Measurements from ENCODE around the gene ITPKB.
"Not testable (repeated sequence)": the region's sequence is repeated elsewhere in the genome, so short reads cannot be mapped to it uniquely, and the experiment has no call there.

ITPKB gene

DNA sequence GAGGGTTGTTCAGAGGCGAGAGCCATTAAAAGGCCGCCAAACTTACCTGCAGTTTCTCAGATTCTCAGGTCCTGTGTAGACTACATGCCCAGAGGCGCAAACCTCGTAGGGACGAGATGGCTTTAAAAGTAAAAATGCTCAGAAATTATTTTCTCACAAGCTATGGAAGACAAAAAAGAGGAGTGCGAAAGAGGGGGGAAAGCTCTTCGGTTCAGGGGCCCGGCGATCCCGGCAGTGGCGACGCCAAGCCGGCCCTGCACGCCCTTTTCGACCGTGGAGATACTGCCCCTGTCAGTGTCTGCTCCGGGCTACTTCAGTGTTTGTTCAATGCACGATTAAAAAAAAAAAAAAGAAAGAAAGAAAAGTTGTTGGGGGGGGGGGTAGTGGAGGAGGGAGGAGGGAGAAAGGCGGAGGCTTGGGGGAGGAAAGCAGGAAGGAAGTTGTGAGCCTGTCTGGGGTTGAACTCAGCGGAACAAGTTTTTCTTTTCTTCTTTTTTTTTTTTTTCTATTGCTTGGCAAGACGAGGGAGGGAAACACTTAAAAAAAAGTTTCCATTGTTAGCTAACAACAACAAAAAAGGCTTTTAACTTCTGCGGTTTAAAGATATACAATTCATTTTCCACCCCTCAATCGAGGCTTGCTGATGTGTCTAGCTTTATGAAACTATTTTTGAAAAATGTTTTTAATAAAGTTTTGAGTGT, at the start of gene ITPKB:
Gene ITPKB (minus strand): TSS at position 288 of the 701 bp plus-strand sequence. CDS start 1,824 bp downstream, outside the sequence.
- DNase-seq, result peak; percentile 93
- in situ Hi-C loops (cut with MboI; ENCODE audit: low pct_unique_long_range_greater_than_20kb, low sequenced_read_pairs), result no loop called here

GRCh38 chr1:226787638-226788037, 48.6 kb upstream of the ITPKB start:
- in situ Hi-C loops (cut with MboI; ENCODE audit: low pct_unique_long_range_greater_than_20kb, low sequenced_read_pairs), result no loop called here
- DNase-seq, result no peak

GRCh38 chr1:226787071-226787470, 48.0 kb upstream of the ITPKB start:
- no peak for DNase-seq
- in situ Hi-C loops (cut with MboI; ENCODE audit: low pct_unique_long_range_greater_than_20kb, low sequenced_read_pairs), result no loop called here

- no peak for DNase-seq
- in situ Hi-C loops (cut with MboI; ENCODE audit: low pct_unique_long_range_greater_than_20kb, low sequenced_read_pairs), result no loop called here
Observed at GRCh38 chr1:226786550-226786949, 47.5 kb upstream of the ITPKB start.

DNA sequence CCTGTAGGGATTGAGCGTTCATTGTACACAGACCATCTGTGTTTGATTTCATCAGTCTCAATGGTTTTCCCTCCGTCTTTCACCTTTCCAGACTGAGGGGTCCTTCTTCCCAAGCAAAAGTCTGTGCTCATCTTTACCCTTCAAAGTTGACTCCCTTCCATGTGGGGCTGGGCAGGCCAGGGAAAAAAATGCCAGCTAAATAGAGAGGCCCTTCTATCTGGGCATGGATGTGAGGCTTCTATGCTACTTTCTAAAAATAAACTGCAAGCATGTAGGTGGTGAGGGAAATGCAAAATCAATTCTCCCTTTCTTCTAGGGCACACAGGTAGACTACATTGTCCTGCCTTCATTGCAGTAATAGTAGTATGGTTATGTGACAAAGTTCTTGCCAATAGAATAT, 46.7 kb upstream of the ITPKB start:
- in situ Hi-C loops (cut with MboI; ENCODE audit: low pct_unique_long_range_greater_than_20kb, low sequenced_read_pairs), result no loop called here

GRCh38 chr1:226784081-226785049, 45.3 kb upstream of the ITPKB start:
- no peak for DNase-seq
- in situ Hi-C loops (cut with MboI; ENCODE audit: low pct_unique_long_range_greater_than_20kb, low sequenced_read_pairs), result no loop called here

More for the DNA sequence above, 46.7 kb upstream of the ITPKB start:
- DNase-seq, result no peak

- in situ Hi-C loops (cut with MboI; ENCODE audit: low pct_unique_long_range_greater_than_20kb, low sequenced_read_pairs), result no loop called here
- no peak for DNase-seq
Observed at GRCh38 chr1:226782845-226783601, 43.9 kb upstream of the ITPKB start.

GRCh38 chr1:226781937-226782609, 43.0 kb upstream of the ITPKB start:
- no peak for DNase-seq
- in situ Hi-C loops (cut with MboI; ENCODE audit: low pct_unique_long_range_greater_than_20kb, low sequenced_read_pairs), result no loop called here

GRCh38 chr1:226779561-226779960, 40.5 kb upstream of the ITPKB start:
- no peak for DNase-seq

GRCh38 chr1:226778657-226779058, 39.6 kb upstream of the ITPKB start:
- no peak for DNase-seq
- in situ Hi-C loops (cut with MboI; ENCODE audit: low pct_unique_long_range_greater_than_20kb, low sequenced_read_pairs), result no loop called here

More at GRCh38 chr1:226779561-226779960, 40.5 kb upstream of the ITPKB start:
- in situ Hi-C loops (cut with MboI; ENCODE audit: low pct_unique_long_range_greater_than_20kb, low sequenced_read_pairs), result no loop called here

DNA sequence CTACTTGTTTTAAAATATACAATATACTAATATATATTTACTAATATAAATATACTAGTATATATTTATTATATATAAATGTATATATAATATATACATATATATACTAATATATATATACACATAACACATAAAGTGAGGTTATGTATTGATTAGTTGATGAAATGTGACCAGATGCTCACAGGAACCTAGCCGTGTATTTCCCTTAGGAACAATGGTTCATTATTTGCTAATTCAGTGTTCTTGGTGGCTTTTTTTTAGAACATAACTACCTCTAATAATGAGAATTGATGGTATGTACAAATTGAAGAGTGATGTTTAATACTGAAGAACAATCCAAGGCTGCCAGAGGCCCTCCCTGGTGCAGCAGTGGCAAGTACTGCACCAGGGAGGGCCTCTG, 37.9 kb upstream of the ITPKB start:
- in situ Hi-C loops (cut with MboI; ENCODE audit: low pct_unique_long_range_greater_than_20kb, low sequenced_read_pairs), result no loop called here
- no peak for DNase-seq

DNA sequence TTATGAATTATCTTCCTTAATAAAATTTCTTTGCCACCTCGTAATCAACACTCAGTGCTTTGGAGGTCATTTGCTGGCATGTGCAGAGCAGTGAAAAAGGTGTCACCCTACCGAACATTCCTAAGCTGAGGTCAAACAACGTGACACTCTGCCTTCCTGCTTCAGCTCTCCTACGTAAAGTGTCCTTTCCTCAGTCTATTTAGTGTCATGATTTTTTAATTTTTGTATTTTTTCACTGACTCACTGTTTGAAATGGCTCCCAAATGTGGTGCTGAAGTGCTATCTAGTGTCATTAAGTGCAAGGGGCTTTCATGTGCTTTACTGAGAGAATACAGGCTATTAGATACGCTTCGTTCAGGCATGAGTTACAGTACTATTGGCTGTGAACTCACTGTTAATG, 37.0 kb upstream of the ITPKB start:
- in situ Hi-C loops (cut with MboI; ENCODE audit: low pct_unique_long_range_greater_than_20kb, low sequenced_read_pairs), result no loop called here
- DNase-seq, result no peak

DNA sequence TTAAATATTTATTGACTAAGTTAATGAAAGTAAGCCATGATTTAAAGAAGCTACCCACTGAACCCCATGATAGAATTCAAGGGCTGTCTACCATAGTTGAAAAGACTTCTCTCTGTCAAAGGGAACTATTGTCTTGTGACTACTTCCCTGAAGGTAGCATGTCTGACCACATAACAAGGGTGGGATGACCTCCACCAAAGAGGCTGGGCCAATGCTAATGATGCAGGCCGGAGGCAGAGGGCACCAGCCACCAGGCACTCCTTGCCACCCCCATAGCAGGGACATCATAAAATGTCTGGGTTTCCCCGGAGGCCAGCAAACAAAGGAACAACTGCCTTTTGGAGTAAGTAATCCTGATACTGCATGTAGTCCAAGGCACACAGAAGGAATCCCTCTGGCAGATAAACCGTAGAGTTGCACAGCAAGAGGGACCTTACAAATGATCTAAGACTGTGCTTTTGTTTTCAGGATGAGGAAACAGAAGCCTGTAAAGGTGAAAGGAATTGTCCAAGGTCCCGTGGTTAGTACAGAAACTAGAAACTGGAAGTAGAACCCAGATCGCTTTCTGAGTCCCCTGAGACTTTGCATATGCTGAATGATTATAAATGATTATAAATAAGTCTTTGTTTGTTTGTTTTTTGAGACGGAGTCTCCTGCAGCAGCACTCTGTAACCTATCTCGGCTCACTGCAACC, 33.5 kb upstream of the ITPKB start:
- in situ Hi-C loops (cut with MboI; ENCODE audit: low pct_unique_long_range_greater_than_20kb, low sequenced_read_pairs), result no loop called here
- DNase-seq, result no peak

GRCh38 chr1:226767170-226767569, 28.1 kb upstream of the ITPKB start:
- in situ Hi-C loops (cut with MboI; ENCODE audit: low pct_unique_long_range_greater_than_20kb, low sequenced_read_pairs), result not testable (repeated sequence)

DNA sequence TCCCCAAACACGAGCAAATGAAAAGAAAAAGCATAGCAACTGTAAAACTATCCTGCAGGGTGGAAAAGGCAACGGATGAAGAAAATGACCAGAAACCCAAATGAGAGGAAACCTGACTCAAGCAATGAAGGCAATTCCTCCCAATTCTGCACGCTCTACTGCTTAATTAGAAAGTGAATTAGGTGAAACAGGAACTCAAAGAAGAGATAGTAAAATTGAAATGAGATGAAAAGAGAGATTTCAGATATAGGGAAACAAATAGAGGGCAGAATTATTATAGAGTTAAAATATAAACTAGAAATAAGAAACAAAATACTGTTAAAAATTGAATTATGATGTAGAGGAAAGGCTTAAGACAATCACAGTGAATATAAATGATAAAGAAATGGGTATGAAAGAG, 27.5 kb upstream of the ITPKB start:
- no peak for DNase-seq
- in situ Hi-C loops (cut with MboI; ENCODE audit: low pct_unique_long_range_greater_than_20kb, low sequenced_read_pairs), result no loop called here

More at GRCh38 chr1:226767170-226767569, 28.1 kb upstream of the ITPKB start:
- DNase-seq, result not testable (repeated sequence)

- no peak for DNase-seq
- in situ Hi-C loops (cut with MboI; ENCODE audit: low pct_unique_long_range_greater_than_20kb, low sequenced_read_pairs), result no loop called here
Observed at GRCh38 chr1:226764533-226764932, 25.5 kb upstream of the ITPKB start.

GRCh38 chr1:226763905-226764264, 24.8 kb upstream of the ITPKB start:
- DNase-seq, result no peak
- in situ Hi-C loops (cut with MboI; ENCODE audit: low pct_unique_long_range_greater_than_20kb, low sequenced_read_pairs), result no loop called here
